ENCODE results near the gene FAT2. TPM values are rescaled to one million over a fixed set of nuclear protein-coding genes. Genes with fewer than 3 reads are reported as not detected.

FAT2 gene
- total and polyA plus RNA-seq, 2 experiments from 2014 or later: 0.06 to 0.59 TPM

GRCh38 chr5:151595411-151595826, 4.3 kb upstream of the FAT2 start:
- peaks cover 25% of the 10 kb centered on the region for H3K4me1 ChIP-seq (ENCODE audit: insufficient read depth)
- Mint-ChIP-seq H3K4me1 (peaks cover 50% of the 10 kb centered on the region), H3K36me3 (ENCODE audit: low read depth) (no peaks in the 10 kb centered on the region), H3K4me3 (no peak overlapping the region), H3K27me3 (ENCODE audit: insufficient read depth, low read depth, poor library complexity) (peaks cover 12% of the 10 kb centered on the region), H3K27ac (no peak overlapping the region), H3K9me3 (no peaks in the 10 kb centered on the region)
- no peak overlapping the region for H3K4me2 ChIP-seq
- no peak overlapping the region for H2AFZ ChIP-seq
- no peak overlapping the region for H3K27ac ChIP-seq (ENCODE audit: low read depth)
- DNase-seq (ENCODE audit: low spot score): no peak
- no peaks in the 10 kb centered on the region for H3K27me3 ChIP-seq (ENCODE audit: insufficient read depth)
- no peak for TF ChIP-seq CTCF (conservative IDR thresholded peaks at IDR 0.05; ENCODE audit: low read depth in 2 of 2)
- TF ChIP-seq NANOG (IDR thresholded peaks at IDR 0.05; ENCODE audit: borderline replicate concordance): no peak
- TF ChIP-seq CREB1 (CRISPR knock-in tag; IDR thresholded peaks at IDR 0.05; ENCODE audit: low read depth): no peak
- no peak for TF ChIP-seq ZNF462 (CRISPR knock-in tag; IDR thresholded peaks at IDR 0.05)
- TF ChIP-seq ZNF331 (CRISPR knock-in tag; IDR thresholded peaks at IDR 0.05; ENCODE audit: low read depth): no peak
- TF ChIP-seq POLR2AphosphoS5 (IDR thresholded peaks at IDR 0.05; ENCODE audit: low read depth): no peak
- no peak for TF ChIP-seq ZNF114 (CRISPR knock-in tag; IDR thresholded peaks at IDR 0.05)
- no peak for TF ChIP-seq ETS1 (IDR thresholded peaks at IDR 0.05)
- TF ChIP-seq REST (IDR thresholded peaks at IDR 0.05; ENCODE audit: unreplicated experiment): no peak
- no peak for TF ChIP-seq JUNB (IDR thresholded peaks at IDR 0.05; ENCODE audit: unreplicated experiment)
- TF ChIP-seq EZH2 (IDR thresholded peaks at IDR 0.05; ENCODE audit: low read depth, unreplicated experiment): no peak
- no peak for TF ChIP-seq EZH2phosphoT487 (IDR thresholded peaks at IDR 0.05; ENCODE audit: unreplicated experiment)
- H4K20me1 ChIP-seq (replicated peaks; ENCODE audit: insufficient read depth): no peaks in the 10 kb centered on the region
- no peak overlapping the region for H3K4me3 ChIP-seq
- H3K79me2 ChIP-seq (replicated peaks; ENCODE audit: insufficient read depth): no peaks in the 10 kb centered on the region
- H3F3A ChIP-seq (replicated peaks; ENCODE audit: low read depth): no peaks in the 10 kb centered on the region
- H3K36me3 ChIP-seq (ENCODE audit: insufficient read depth): no peaks in the 10 kb centered on the region
- no peaks in the 10 kb centered on the region for H3K9me2 ChIP-seq (ENCODE audit: insufficient read depth)
- ATAC-seq: no peak
